NCI-H82 (cell line): ENCODE data around the gene DNASE2B.

Experiments used
- DNase-seq: peaks from one replicate; lab custom pipeline; 2025; lab: John Stamatoyannopoulos, UW

DNASE2B gene

GRCh38 chr1:84452436-84452835 lies 54.2 kb downstream of the DNASE2B start:
- DNase-seq: no peak

DNA sequence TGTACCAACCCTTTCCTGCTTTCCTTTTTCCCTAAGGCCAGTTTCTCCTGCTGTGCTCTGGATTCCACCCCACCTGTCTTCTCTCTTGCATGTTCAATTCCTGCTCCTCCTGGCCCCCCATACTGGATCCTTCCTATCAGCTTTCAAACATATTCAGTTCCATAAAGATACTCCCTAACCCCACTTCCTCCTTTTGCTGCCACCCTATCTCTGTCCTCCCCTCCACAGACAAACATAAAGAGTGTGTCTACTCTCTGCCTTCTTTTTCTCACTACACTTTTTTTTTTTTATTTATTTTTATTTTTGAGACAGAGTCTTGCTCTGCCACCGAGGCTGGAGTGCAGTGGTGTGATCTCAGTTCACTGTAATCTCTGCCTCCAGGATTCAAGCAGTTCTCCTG lies 63.8 kb downstream of the DNASE2B start:
- DNase-seq: no peak
